Measurements from ENCODE around the gene SNX32.

The SNX32 gene

GRCh38 chr11:65833297-65834030, at the start of gene SNX32:
SNX32 (plus strand) TSS chr11:65833963; CDS start chr11:65834066, 103 bp downstream.
- no peak within 1 kb of the TSS for H3K27ac ChIP-seq (ENCODE audit: low read length)
- peak within 1 kb of the TSS; percentile 64; the same call in 1 of the 2 replicates for H3K4me3 ChIP-seq (ENCODE audit: low read length)
- H3K4me1 ChIP-seq (ENCODE audit: control insufficient read depth, insufficient read depth, low read length): peaks cover 5% of the 10 kb centered on the region; the same call in 1 of the 2 replicates
- no peaks in the 10 kb centered on the region for H3K36me3 ChIP-seq (ENCODE audit: control insufficient read depth, insufficient read depth, low read length)
- H3K9me3 ChIP-seq (ENCODE audit: control insufficient read depth, insufficient read depth, low read length): no peaks in the 10 kb centered on the region
- peaks cover 6% of the 10 kb centered on the region for H3K27me3 ChIP-seq (ENCODE audit: control insufficient read depth, insufficient read depth, low read length)
- no CpG with 5 or more reads among the region's 63 CpGs for WGBS (ENCODE audit: insufficient coverage, insufficient read length)
- no peak for DNase-seq (ENCODE audit: low read depth, low spot score)

DNA sequence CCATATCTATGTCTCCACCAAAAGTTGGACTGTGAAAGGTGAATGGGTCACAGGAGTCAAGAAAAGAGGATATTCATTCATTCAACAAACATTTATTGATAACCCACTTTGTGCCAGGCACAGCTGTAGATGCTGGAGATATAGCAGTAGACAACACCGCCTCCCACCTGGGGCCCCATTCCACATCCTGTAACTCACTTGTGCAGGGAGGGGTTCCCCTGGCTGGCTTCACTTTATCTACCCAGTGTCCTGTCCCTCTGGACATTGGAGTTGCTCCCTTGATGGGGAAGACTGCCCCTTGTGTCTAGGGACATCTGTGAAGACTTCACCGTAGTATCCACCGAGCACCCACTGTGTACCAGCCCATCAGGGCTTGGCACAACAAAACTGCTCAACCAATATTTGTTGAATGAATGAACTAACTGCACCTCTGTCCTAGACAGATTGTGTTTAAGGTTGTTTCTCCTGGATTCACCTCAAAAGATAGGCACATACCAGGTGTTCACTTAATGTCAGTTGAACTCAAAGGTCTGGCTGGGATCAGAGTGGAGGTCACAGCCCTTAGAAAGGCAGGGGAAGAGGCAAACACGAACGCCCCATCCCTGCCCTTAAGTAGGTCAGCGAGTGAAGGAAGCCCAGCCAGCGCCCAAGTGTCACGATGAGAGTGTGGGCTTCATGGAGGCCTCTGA, 48.3 kb upstream of the SNX32 start:
- Histone ChIP-seq H3K4me1 (ENCODE audit: control insufficient read depth, insufficient read depth, low read length) (peaks cover 22% of the 10 kb centered on the region), H3K27me3 (ENCODE audit: control insufficient read depth, insufficient read depth, low read length) (peaks cover 14% of the 10 kb centered on the region; the same call in 1 of the 2 replicates), H3K36me3 (ENCODE audit: control insufficient read depth, insufficient read depth, low read length) (no peaks in the 10 kb centered on the region), H3K4me3 (ENCODE audit: low read length) (no peak overlapping the region), H3K9me3 (ENCODE audit: control insufficient read depth, insufficient read depth, low read length) (no peaks in the 10 kb centered on the region), H3K27ac (ENCODE audit: low read length) (no peak overlapping the region)
- DNase-seq (ENCODE audit: low read depth, low spot score): no peak
- WGBS (ENCODE audit: insufficient coverage, insufficient read length): no CpG with 5 or more reads among the region's 8 CpGs

DNA sequence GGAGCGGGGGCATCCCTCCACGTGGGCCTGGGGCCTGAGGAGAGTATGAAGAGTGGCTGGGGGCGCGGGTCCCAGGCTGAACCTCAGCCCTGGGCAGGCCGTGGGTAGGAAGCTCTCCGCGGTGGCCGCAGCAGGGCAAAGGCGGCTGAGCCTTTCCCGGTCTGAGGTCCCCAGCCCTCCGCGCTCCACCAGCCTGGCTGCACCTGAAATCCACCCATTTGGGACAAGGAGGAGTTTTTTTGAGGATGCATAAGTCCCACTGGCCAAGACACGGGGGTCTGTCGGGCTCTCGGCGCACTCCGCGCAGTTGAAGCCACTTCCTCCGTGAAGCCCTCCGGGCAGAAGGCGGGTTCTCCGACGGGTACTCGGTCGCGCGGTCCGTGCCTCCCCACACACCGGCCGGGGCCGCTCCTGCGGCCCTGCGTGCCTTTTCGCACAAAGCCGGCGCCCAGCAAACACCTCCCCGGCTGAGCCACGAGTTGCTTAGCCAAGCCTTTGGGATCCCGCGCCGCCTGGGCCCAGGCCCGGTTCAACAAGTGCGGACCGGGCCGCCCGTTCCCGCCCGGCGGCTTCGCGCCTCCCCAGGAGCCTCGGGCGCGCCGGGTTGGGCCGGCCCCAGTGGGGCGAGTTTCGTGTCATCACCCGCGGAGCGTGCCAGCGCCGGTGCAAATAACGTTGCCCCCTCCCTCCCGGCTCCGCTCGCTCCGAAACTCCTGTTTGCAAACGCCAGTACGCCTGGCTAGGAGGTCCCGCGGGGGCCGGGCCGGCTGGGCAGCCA, 47.6 kb upstream of the SNX32 start:
- H3K36me3 ChIP-seq (ENCODE audit: control insufficient read depth, insufficient read depth, low read length): no peaks in the 10 kb centered on the region; the same call in 1 of the 2 replicates
- WGBS (ENCODE audit: insufficient coverage, insufficient read length): no CpG with 5 or more reads among the region's 74 CpGs
- H3K4me3 ChIP-seq (ENCODE audit: low read length): peak overlapping the region; percentile 69; the same call in 1 of the 2 replicates
- peaks cover 22% of the 10 kb centered on the region for H3K4me1 ChIP-seq (ENCODE audit: control insufficient read depth, insufficient read depth, low read length)
- H3K27ac ChIP-seq (ENCODE audit: low read length): no peak overlapping the region
- DNase-seq (ENCODE audit: low read depth, low spot score): no peak
- H3K27me3 ChIP-seq (ENCODE audit: control insufficient read depth, insufficient read depth, low read length): peaks cover 14% of the 10 kb centered on the region; the same call in 1 of the 2 replicates
- H3K9me3 ChIP-seq (ENCODE audit: control insufficient read depth, insufficient read depth, low read length): no peaks in the 10 kb centered on the region

DNA sequence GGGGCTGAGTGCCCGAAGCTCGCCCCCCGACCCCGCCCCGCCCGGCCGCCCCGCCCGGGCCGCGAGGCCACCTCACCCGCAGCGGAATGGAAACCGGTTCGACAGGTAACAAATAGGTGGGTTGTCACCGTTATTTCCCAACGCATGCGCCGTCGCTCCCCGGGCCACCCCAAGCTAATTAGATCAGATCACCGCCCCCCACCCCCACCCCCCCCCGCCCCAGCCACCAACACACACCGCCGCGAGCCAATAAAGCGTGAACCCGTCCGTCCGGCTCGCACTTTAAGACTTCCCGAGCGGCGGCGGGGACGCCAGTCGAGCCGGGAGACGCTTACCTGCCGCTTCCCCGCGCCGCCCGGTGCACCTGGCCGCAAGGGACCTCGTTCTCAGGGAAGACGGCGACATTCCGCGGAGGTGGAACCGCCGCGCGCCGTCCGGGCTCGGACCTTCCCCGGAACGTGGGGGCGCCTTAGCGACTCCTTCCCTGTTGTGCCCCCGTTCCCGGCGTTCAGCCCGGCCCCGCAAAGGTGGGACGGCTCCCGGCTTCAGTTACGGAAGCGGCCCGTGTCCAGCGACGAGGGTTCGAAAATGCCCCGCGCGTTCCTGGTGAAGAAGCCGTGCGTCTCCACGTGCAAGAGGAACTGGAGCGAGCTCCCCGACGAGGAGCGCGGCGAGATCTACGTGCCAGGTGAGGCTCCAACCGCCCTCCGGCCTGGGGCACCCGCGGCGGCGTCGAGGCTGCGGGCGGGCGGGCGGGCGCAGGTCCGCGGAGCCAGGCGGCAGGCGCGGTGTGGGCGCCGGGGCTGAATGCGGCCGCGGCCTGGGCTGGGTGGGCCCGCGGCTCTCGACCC, 46.8 kb upstream of the SNX32 start, which contains the start of gene OVOL1:
Gene OVOL1, plus strand, starts transcription at position 278 of the 851 bp plus-strand sequence. Its CDS starts 311 bp downstream, at position 589.
- no CpG with 5 or more reads among the region's 112 CpGs for WGBS (ENCODE audit: insufficient coverage, insufficient read length)
- peak within 1 kb of the TSS; percentile 69; the same call in 1 of the 2 replicates for H3K4me3 ChIP-seq (ENCODE audit: low read length)

GRCh38 chr11:65787649-65788622, 45.8 kb upstream of the SNX32 start:
- no peak for DNase-seq (ENCODE audit: low read depth, low spot score)
- Histone ChIP-seq H3K4me1 (ENCODE audit: control insufficient read depth, insufficient read depth, low read length) (peaks cover 21% of the 10 kb centered on the region), H3K27me3 (ENCODE audit: control insufficient read depth, insufficient read depth, low read length) (peaks cover 14% of the 10 kb centered on the region; the same call in 1 of the 2 replicates), H3K4me3 (ENCODE audit: low read length) (peak overlapping the region; percentile 69; the same call in 1 of the 2 replicates), H3K9me3 (ENCODE audit: control insufficient read depth, insufficient read depth, low read length) (no peaks in the 10 kb centered on the region), H3K27ac (ENCODE audit: low read length) (no peak overlapping the region), H3K36me3 (ENCODE audit: control insufficient read depth, insufficient read depth, low read length) (no peaks in the 10 kb centered on the region; the same call in 1 of the 2 replicates)
- no CpG with 5 or more reads among the region's 64 CpGs for WGBS (ENCODE audit: insufficient coverage, insufficient read length)

More for the DNA sequence above, 46.8 kb upstream of the SNX32 start, which contains the start of gene OVOL1:
- no peak for DNase-seq (ENCODE audit: low read depth, low spot score)
- H3K36me3 ChIP-seq (ENCODE audit: control insufficient read depth, insufficient read depth, low read length): no peaks in the 10 kb centered on the region; the same call in 1 of the 2 replicates
- peaks cover 21% of the 10 kb centered on the region for H3K4me1 ChIP-seq (ENCODE audit: control insufficient read depth, insufficient read depth, low read length)
- H3K9me3 ChIP-seq (ENCODE audit: control insufficient read depth, insufficient read depth, low read length): no peaks in the 10 kb centered on the region
- no peak within 1 kb of the TSS for H3K27ac ChIP-seq (ENCODE audit: low read length)
- peaks cover 14% of the 10 kb centered on the region; the same call in 1 of the 2 replicates for H3K27me3 ChIP-seq (ENCODE audit: control insufficient read depth, insufficient read depth, low read length)

DNA sequence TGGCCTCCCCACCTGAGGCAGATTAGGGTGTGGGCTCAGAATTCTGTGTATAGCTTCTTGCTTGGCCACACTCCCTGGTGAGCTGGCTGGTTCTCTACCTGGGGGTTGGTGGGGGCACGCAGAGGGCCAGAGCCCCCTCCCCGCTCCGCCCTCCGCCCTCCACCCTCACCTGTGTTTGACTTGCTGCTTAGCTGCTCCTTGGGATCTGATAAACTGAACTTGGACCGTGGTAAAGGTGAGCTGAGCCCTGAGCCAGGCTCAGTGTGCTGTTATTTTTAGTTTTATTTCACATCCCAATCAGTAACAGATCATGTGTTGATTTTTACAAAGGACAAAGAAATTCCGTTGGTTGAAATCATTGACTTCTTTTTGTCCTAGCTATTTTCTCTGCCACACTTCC, 44.9 kb upstream of the SNX32 start:
- DNase-seq (ENCODE audit: low read depth, low spot score): no peak
- no CpG with 5 or more reads among the region's 6 CpGs for WGBS (ENCODE audit: insufficient coverage, insufficient read length)
- Histone ChIP-seq H3K36me3 (ENCODE audit: control insufficient read depth, insufficient read depth, low read length) (no peaks in the 10 kb centered on the region; the same call in 1 of the 2 replicates), H3K9me3 (ENCODE audit: control insufficient read depth, insufficient read depth, low read length) (no peaks in the 10 kb centered on the region), H3K27ac (ENCODE audit: low read length) (no peak overlapping the region), H3K4me1 (ENCODE audit: control insufficient read depth, insufficient read depth, low read length) (peaks cover 21% of the 10 kb centered on the region), H3K27me3 (ENCODE audit: control insufficient read depth, insufficient read depth, low read length) (peaks cover 14% of the 10 kb centered on the region; the same call in 1 of the 2 replicates), H3K4me3 (ENCODE audit: low read length) (no peak overlapping the region)

GRCh38 chr11:65789230-65790103, 44.3 kb upstream of the SNX32 start:
- no peak overlapping the region for H3K27ac ChIP-seq (ENCODE audit: low read length)
- peaks cover 14% of the 10 kb centered on the region; the same call in 1 of the 2 replicates for H3K27me3 ChIP-seq (ENCODE audit: control insufficient read depth, insufficient read depth, low read length)

GRCh38 chr11:65790104-65790901, 43.5 kb upstream of the SNX32 start:
- peaks cover 7% of the 10 kb centered on the region for H3K36me3 ChIP-seq (ENCODE audit: control insufficient read depth, insufficient read depth, low read length)
- H3K27ac ChIP-seq (ENCODE audit: low read length): no peak overlapping the region
- H3K4me1 ChIP-seq (ENCODE audit: control insufficient read depth, insufficient read depth, low read length): peaks cover 19% of the 10 kb centered on the region
- H3K9me3 ChIP-seq (ENCODE audit: control insufficient read depth, insufficient read depth, low read length): no peaks in the 10 kb centered on the region
- no peak for DNase-seq (ENCODE audit: low read depth, low spot score)
- peaks cover 13% of the 10 kb centered on the region; the same call in 1 of the 2 replicates for H3K27me3 ChIP-seq (ENCODE audit: control insufficient read depth, insufficient read depth, low read length)
- no CpG with 5 or more reads among the region's 13 CpGs for WGBS (ENCODE audit: insufficient coverage, insufficient read length)
- no peak overlapping the region for H3K4me3 ChIP-seq (ENCODE audit: low read length)

More at GRCh38 chr11:65789230-65790103, 44.3 kb upstream of the SNX32 start:
- Histone ChIP-seq H3K9me3 (ENCODE audit: control insufficient read depth, insufficient read depth, low read length) (no peaks in the 10 kb centered on the region), H3K36me3 (ENCODE audit: control insufficient read depth, insufficient read depth, low read length) (peaks cover 2% of the 10 kb centered on the region; the same call in 1 of the 2 replicates), H3K4me1 (ENCODE audit: control insufficient read depth, insufficient read depth, low read length) (peaks cover 19% of the 10 kb centered on the region), H3K4me3 (ENCODE audit: low read length) (no peak overlapping the region)
- WGBS (ENCODE audit: insufficient coverage, insufficient read length): no CpG with 5 or more reads among the region's 14 CpGs
- DNase-seq (ENCODE audit: low read depth, low spot score): no peak
